GM23338 (cell line): Measurements from ENCODE around the gene ASCL1. TPM values are rescaled to one million over a fixed set of nuclear protein-coding genes. Genes with fewer than 3 reads are reported as not detected.

ENCODE experiments used
- ATAC-seq: fragments of 200-7000 bp; cut with Tn5 transposase; 3 replicates; pipeline ENCODE4 v1.9.1; 2020
- DNase-seq: peaks from one replicate; pipeline ENCODE4 v3.0.0-alpha.2; 2015; ENCODE audit warnings: low spot score
- H2AFZ ChIP-seq: fragments of 200-600 bp; sonication (generic); 2 replicates; pipeline ENCODE4 v1.8.0; 2016; ENCODE audit warnings: antibody characterized with exemption, mild to moderate bottlenecking, moderate library complexity
- H3F3A ChIP-seq: fragments of 200-600 bp; sonication (generic); replicated peaks from 2 replicates; pipeline ENCODE4 v1.8.0; 2017; ENCODE audit warnings: antibody characterized with exemption, mixed run types, low read depth
- H3K27ac ChIP-seq: fragments of 200-600 bp; sonication (generic); 2 replicates; pipeline ENCODE4 v1.6.1; 2016; ENCODE audit warnings: low read depth
- H3K27me3 ChIP-seq: fragments of 200-600 bp; sonication (generic); 2 replicates; pipeline ENCODE4 v1.8.0; 2016; ENCODE audit warnings: mild to moderate bottlenecking, mixed run types, moderate library complexity; ENCODE audit not compliant: insufficient read depth
- H3K36me3 ChIP-seq: fragments of 200-600 bp; sonication (generic); 2 replicates; pipeline ENCODE4 v1.8.0; 2016; ENCODE audit warnings: mild to moderate bottlenecking; ENCODE audit not compliant: insufficient read depth
- H3K4me1 ChIP-seq: fragments of 200-600 bp; sonication (generic); 2 replicates; pipeline ENCODE4 v1.8.0; 2016; ENCODE audit warnings: mild to moderate bottlenecking, moderate library complexity; ENCODE audit not compliant: insufficient read depth
- H3K4me2 ChIP-seq: fragments of 200-600 bp; sonication (generic); 2 replicates; pipeline ENCODE4 v1.7.1; 2017; ENCODE audit warnings: mixed run types
- H3K4me3 ChIP-seq: fragments of 200-600 bp; sonication (generic); 2 replicates; pipeline ENCODE4 v1.6.1; 2016; ENCODE audit warnings: mixed run types
- H3K79me2 ChIP-seq: fragments of 200-600 bp; sonication (generic); replicated peaks from 2 replicates; pipeline ENCODE4 v1.8.0; 2017; ENCODE audit warnings: mild to moderate bottlenecking; ENCODE audit not compliant: insufficient read depth
- H3K9me2 ChIP-seq: fragments of 200-600 bp; sonication (generic); 2 replicates; pipeline ENCODE4 v1.8.0; 2017; ENCODE audit not compliant: insufficient read depth
- H4K20me1 ChIP-seq: fragments of 200-600 bp; sonication (generic); replicated peaks from 2 replicates; pipeline ENCODE4 v1.8.0; 2017; ENCODE audit warnings: mild to moderate bottlenecking; ENCODE audit not compliant: insufficient read depth
- H3K27ac Mint-ChIP-seq: 2 replicates; pipeline ENCODE4 v1.8.0; 2020; ENCODE audit warnings: inconsistent platforms, mild to moderate bottlenecking, moderate library complexity, mixed read lengths
- H3K27me3 Mint-ChIP-seq: 3 replicates; pipeline ENCODE4 v1.8.0; 2022; ENCODE audit warnings: low read depth, mild to moderate bottlenecking, moderate library complexity, mixed read lengths, inconsistent platforms; ENCODE audit not compliant: insufficient read depth, poor library complexity
- H3K36me3 Mint-ChIP-seq: 3 replicates; pipeline ENCODE4 v1.8.0; 2021; ENCODE audit warnings: low read depth, mild to moderate bottlenecking, inconsistent platforms, moderate library complexity, mixed read lengths
- H3K4me1 Mint-ChIP-seq: 3 replicates; pipeline ENCODE4 v1.8.0; 2020; ENCODE audit warnings: mild to moderate bottlenecking, inconsistent platforms, mixed read lengths
- H3K4me3 Mint-ChIP-seq: 3 replicates; pipeline ENCODE4 v1.8.0; 2021; ENCODE audit warnings: moderate library complexity, mild to moderate bottlenecking, inconsistent platforms, mixed read lengths
- H3K9me3 Mint-ChIP-seq: 3 replicates; pipeline ENCODE4 v1.8.0; 2020; ENCODE audit warnings: moderate library complexity, mild to moderate bottlenecking, inconsistent platforms, mixed read lengths
- CREB1 ChIP-seq: fragments of 250-450 bp; sonication (Bioruptor Pico); IDR thresholded peaks from 2 replicates; pipeline ENCODE4 v1.5.0; 2020; ENCODE audit warnings: low read depth, mild to moderate bottlenecking, moderate library complexity
- EZH2 ChIP-seq: fragments of 200-600 bp; sonication (generic); IDR thresholded peaks from one replicate; pipeline ENCODE4 v1.8.0; 2017; ENCODE audit warnings: antibody characterized with exemption, mild to moderate bottlenecking, low read depth; ENCODE audit not compliant: unreplicated experiment
- EZH2phosphoT487 ChIP-seq: fragments of 200-600 bp; sonication (generic); IDR thresholded peaks from one replicate; pipeline ENCODE4 v1.8.1; 2018; ENCODE audit warnings: antibody characterized with exemption; ENCODE audit not compliant: unreplicated experiment
- JUNB ChIP-seq: IDR thresholded peaks from one replicate; pipeline ENCODE4 v1.6.1; 2016; ENCODE audit warnings: antibody characterized with exemption; ENCODE audit not compliant: unreplicated experiment
- NANOG ChIP-seq: IDR thresholded peaks from 2 replicates; pipeline ENCODE4 v1.6.1; 2016; ENCODE audit warnings: antibody characterized with exemption, borderline replicate concordance
- ZNF114 ChIP-seq: fragments of 250-450 bp; sonication (Bioruptor Pico); IDR thresholded peaks from 2 replicates; pipeline ENCODE4 v1.5.0; 2020; ENCODE audit warnings: mild to moderate bottlenecking, moderate library complexity
- ZNF331 ChIP-seq: fragments of 250-450 bp; sonication (Bioruptor Pico); IDR thresholded peaks from 2 replicates; pipeline ENCODE4 v1.5.0; 2020; ENCODE audit warnings: low read depth, mild to moderate bottlenecking, moderate library complexity
- polyA plus RNA-seq: library from polyadenylated mRNA; unstranded; fragments of >200 nt; fragmentation: Nextera tagmentation; extraction: Ambion mirVana; gene quantifications from 2 replicates; pipeline ENCODE4 v1.2.1, GENCODE V29; 2016
- total RNA-seq: library from RNA; depleted of rRNA; stranded (reverse); fragments of >200 nt; shearing (Covaris generic); gene quantifications from 2 replicates; pipeline ENCODE4 v1.2.3, GENCODE V29; 2014
- TF ChIP-seq, protein P1 (sequence below): IDR thresholded peaks from 2 replicates; pipeline ENCODE4 v1.6.1; 2016; ENCODE audit warnings: antibody characterized with exemption
- TF ChIP-seq, protein P2 (sequence below), 2 experiments: fragments of 200-600 bp in 1 of 2; sonication (generic) in 1 of 2; conservative IDR thresholded peaks; 2 replicates each; pipeline versions ENCODE4 v1.5.1 to v1.6.1; 2016 to 2017; ENCODE audit warnings: antibody characterized with exemption in 2 of 2, low read depth in 2 of 2, mild to moderate bottlenecking in 2 of 2, moderate library complexity in 1 of 2
- TF ChIP-seq, protein P3 (sequence below): IDR thresholded peaks from one replicate; pipeline ENCODE4 v1.6.1; 2018; ENCODE audit warnings: antibody characterized with exemption; ENCODE audit not compliant: unreplicated experiment

The ASCL1 gene
- total and polyA plus RNA-seq, 2 experiments from 2014 or later: 0.37 TPM; not detected in 1

DNA sequence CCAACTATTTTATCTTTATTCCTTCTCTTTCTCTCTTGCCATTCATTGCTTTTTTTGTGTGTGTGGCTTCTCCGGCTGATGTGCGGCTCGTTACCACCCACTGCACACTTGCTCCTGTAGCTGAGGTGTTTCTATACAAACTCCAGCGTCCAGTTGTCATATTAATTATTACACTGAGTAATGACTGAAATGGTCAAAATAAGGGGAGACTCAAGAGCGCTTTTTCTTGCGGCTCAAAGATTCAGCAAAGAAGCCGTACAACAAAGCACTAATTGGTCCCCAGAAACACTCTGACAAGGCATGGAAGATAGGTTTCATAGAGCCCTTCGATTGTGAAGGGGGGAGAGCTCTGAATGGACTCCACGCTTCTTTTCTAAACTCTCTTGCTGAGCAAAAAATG, 5.6 kb upstream of the ASCL1 start:
- H4K20me1 ChIP-seq: peaks cover 13% of the 10 kb centered on the region
- H3F3A ChIP-seq: no peaks in the 10 kb centered on the region
- Mint-ChIP-seq H3K4me1 (peaks cover 20% of the 10 kb centered on the region), H3K36me3 (no peaks in the 10 kb centered on the region), H3K27me3 (peaks cover 85% of the 10 kb centered on the region), H3K4me3 (peak overlapping the region; percentile 44; the same call in 1 of the 3 replicates), H3K27ac (no peak overlapping the region), H3K9me3 (no peaks in the 10 kb centered on the region)
- no peaks in the 10 kb centered on the region for H3K36me3 ChIP-seq
- no peaks in the 10 kb centered on the region for H3K79me2 ChIP-seq
- H3K27ac ChIP-seq: no peak overlapping the region
- H3K27me3 ChIP-seq: peaks cover 91% of the 10 kb centered on the region
- H3K4me2 ChIP-seq: peak overlapping the region; percentile 88
- H2AFZ ChIP-seq: no peak overlapping the region
- no peak for TF ChIP-seq EZH2phosphoT487
- no peak for TF ChIP-seq ZNF331 (CRISPR knock-in tag)
- no peak for TF ChIP-seq JUNB
- no peak for TF ChIP-seq NANOG
- TF ChIP-seq, protein P1, sequence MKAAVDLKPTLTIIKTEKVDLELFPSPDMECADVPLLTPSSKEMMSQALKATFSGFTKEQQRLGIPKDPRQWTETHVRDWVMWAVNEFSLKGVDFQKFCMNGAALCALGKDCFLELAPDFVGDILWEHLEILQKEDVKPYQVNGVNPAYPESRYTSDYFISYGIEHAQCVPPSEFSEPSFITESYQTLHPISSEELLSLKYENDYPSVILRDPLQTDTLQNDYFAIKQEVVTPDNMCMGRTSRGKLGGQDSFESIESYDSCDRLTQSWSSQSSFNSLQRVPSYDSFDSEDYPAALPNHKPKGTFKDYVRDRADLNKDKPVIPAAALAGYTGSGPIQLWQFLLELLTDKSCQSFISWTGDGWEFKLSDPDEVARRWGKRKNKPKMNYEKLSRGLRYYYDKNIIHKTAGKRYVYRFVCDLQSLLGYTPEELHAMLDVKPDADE: no peak
- TF ChIP-seq, protein P2, sequence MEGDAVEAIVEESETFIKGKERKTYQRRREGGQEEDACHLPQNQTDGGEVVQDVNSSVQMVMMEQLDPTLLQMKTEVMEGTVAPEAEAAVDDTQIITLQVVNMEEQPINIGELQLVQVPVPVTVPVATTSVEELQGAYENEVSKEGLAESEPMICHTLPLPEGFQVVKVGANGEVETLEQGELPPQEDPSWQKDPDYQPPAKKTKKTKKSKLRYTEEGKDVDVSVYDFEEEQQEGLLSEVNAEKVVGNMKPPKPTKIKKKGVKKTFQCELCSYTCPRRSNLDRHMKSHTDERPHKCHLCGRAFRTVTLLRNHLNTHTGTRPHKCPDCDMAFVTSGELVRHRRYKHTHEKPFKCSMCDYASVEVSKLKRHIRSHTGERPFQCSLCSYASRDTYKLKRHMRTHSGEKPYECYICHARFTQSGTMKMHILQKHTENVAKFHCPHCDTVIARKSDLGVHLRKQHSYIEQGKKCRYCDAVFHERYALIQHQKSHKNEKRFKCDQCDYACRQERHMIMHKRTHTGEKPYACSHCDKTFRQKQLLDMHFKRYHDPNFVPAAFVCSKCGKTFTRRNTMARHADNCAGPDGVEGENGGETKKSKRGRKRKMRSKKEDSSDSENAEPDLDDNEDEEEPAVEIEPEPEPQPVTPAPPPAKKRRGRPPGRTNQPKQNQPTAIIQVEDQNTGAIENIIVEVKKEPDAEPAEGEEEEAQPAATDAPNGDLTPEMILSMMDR (conservative IDR thresholded peaks at IDR 0.05; ENCODE audit: low read depth in 2 of 2): no peak
- no peak for TF ChIP-seq ZNF114 (CRISPR knock-in tag)
- TF ChIP-seq CREB1: no peak
- TF ChIP-seq EZH2: no peak
- DNase-seq (no peak), ATAC-seq (no peak)
- no peaks in the 10 kb centered on the region for H3K9me2 ChIP-seq
- peaks cover 38% of the 10 kb centered on the region for H3K4me1 ChIP-seq
- peak overlapping the region; percentile 61; the same call in 1 of the 2 replicates for H3K4me3 ChIP-seq

DNA sequence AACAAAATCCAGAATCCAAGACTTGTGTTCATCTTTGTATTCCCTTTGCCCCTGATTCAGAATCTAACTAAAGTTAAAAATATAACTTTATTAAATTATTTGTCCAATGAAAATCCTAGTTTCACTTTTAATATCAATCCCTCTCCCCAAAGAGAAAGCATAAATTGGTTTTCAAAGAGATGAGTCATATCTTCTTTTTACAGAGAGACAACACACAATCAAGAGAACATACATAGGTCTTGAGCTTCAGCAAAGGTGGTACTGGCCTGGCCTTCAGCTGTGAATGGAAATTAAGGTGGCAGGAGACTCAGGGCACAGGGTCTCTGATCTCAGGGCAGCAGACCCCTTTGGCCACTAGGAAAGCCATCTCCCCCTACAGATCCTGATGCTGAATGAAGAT, 4.3 kb upstream of the ASCL1 start:
- peaks cover 13% of the 10 kb centered on the region for H4K20me1 ChIP-seq
- Mint-ChIP-seq H3K4me3 (no peak overlapping the region), H3K9me3 (no peaks in the 10 kb centered on the region), H3K27ac (no peak overlapping the region), H3K27me3 (peaks cover 95% of the 10 kb centered on the region), H3K36me3 (no peaks in the 10 kb centered on the region), H3K4me1 (peaks cover 26% of the 10 kb centered on the region)
- no peaks in the 10 kb centered on the region for H3K36me3 ChIP-seq
- no peak overlapping the region for H3K4me2 ChIP-seq
- TF ChIP-seq CREB1: no peak
- no peak for TF ChIP-seq EZH2
- no peak for TF ChIP-seq EZH2phosphoT487
- TF ChIP-seq, protein P3, sequence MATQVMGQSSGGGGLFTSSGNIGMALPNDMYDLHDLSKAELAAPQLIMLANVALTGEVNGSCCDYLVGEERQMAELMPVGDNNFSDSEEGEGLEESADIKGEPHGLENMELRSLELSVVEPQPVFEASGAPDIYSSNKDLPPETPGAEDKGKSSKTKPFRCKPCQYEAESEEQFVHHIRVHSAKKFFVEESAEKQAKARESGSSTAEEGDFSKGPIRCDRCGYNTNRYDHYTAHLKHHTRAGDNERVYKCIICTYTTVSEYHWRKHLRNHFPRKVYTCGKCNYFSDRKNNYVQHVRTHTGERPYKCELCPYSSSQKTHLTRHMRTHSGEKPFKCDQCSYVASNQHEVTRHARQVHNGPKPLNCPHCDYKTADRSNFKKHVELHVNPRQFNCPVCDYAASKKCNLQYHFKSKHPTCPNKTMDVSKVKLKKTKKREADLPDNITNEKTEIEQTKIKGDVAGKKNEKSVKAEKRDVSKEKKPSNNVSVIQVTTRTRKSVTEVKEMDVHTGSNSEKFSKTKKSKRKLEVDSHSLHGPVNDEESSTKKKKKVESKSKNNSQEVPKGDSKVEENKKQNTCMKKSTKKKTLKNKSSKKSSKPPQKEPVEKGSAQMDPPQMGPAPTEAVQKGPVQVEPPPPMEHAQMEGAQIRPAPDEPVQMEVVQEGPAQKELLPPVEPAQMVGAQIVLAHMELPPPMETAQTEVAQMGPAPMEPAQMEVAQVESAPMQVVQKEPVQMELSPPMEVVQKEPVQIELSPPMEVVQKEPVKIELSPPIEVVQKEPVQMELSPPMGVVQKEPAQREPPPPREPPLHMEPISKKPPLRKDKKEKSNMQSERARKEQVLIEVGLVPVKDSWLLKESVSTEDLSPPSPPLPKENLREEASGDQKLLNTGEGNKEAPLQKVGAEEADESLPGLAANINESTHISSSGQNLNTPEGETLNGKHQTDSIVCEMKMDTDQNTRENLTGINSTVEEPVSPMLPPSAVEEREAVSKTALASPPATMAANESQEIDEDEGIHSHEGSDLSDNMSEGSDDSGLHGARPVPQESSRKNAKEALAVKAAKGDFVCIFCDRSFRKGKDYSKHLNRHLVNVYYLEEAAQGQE: no peak
- TF ChIP-seq JUNB: no peak
- no peak for TF ChIP-seq NANOG
- H3K27ac ChIP-seq: no peak overlapping the region
- ATAC-seq: no peak
- no peak for DNase-seq
- H3K9me2 ChIP-seq: no peaks in the 10 kb centered on the region
- H3K4me1 ChIP-seq: peaks cover 41% of the 10 kb centered on the region
- H2AFZ ChIP-seq: no peak overlapping the region
- no peaks in the 10 kb centered on the region for H3K79me2 ChIP-seq
- H3K4me3 ChIP-seq: no peak overlapping the region
- H3K27me3 ChIP-seq: peaks cover 98% of the 10 kb centered on the region
- peaks cover 5% of the 10 kb centered on the region; the same call in 1 of the 2 replicates for H3F3A ChIP-seq
